ENCODE measurements around the gene POU2F3. TPM values are rescaled to one million over a fixed set of nuclear protein-coding genes. Genes with fewer than 3 reads are reported as not detected.
A peak's percentile ranks its signal among the peaks of the same experiment; 100 is the strongest.

The POU2F3 gene
- total RNA-seq, 1 experiment from 2014 or later, result not detected

DNA sequence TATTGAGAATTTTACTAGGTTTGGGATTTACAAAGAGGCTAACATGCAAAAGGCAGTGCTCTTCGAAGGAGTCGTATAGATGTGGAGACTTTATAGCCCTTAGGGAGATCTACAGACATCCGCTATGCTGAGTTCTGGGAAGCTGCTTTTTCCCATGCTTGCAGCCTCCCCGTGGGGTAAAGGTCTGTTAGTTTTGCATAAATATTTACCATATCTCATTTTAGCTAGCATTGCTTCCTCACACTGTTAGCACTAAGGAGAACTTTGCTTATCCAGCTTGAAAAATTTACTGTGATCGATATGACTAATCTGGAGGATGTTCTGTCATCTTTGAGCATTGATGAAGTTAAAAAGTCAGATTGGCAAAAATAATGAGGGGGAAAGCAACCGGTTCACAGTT, 114.8 kb downstream of the POU2F3 start:
- H3K27ac ChIP-seq (ENCODE audit: low read length), result no peak overlapping the region
- no peaks in the 10 kb centered on the region for H3K36me3 ChIP-seq (ENCODE audit: control insufficient read depth, insufficient read depth, low read length)
- H3K27me3 ChIP-seq (ENCODE audit: control insufficient read depth, insufficient read depth, low read length), result no peaks in the 10 kb centered on the region
- intact Hi-C loops (cut with micrococcal nuclease; ENCODE audit: unreplicated experiment) (no loop called here), in situ Hi-C loops (cut with HindIII; ENCODE audit: low pct_unique_long_range_greater_than_20kb, low sequenced_read_pairs) (no loop called here)
- DNase-seq (ENCODE audit: low read depth, low spot score), result no peak
- BruUV-seq (replicated peaks), result no TSS peak
- ChIA-PET CTCF (no interaction called here), POLR2A (no interaction called here)
- no peak overlapping the region for H3K4me3 ChIP-seq (ENCODE audit: low read depth in 2 of 2, low read length in 2 of 2)
- TF ChIP-seq POLR2AphosphoS5 (IDR thresholded peaks at IDR 0.05; ENCODE audit: low read depth, low read length), result no peak
- TF ChIP-seq TCF7L2 (IDR thresholded peaks at IDR 0.05; ENCODE audit: low read depth, low read length), result no peak
- ATAC-seq, result no peak
- peaks cover 25% of the 10 kb centered on the region for H3K4me1 ChIP-seq (ENCODE audit: control insufficient read depth, insufficient read depth, low read length)
- H3K9me3 ChIP-seq (ENCODE audit: control insufficient read depth, insufficient read depth, low read depth, low read length), result no peaks in the 10 kb centered on the region

GRCh38 chr11:120357620-120358019, 117.7 kb downstream of the POU2F3 start:
- ChIA-PET POLR2A (no interaction called here), CTCF (no interaction called here)
- no peak for TF ChIP-seq CTCF (IDR thresholded peaks at IDR 0.05)
- ATAC-seq (no peak), DNase-seq (ENCODE audit: low read depth, low spot score) (no peak)
- no peaks in the 10 kb centered on the region for H3K36me3 ChIP-seq (ENCODE audit: control insufficient read depth, insufficient read depth, low read length)
- in situ Hi-C loops (cut with HindIII; ENCODE audit: low pct_unique_long_range_greater_than_20kb, low sequenced_read_pairs), result no loop called here
- no peaks in the 10 kb centered on the region for H3K27me3 ChIP-seq (ENCODE audit: control insufficient read depth, insufficient read depth, low read length)
- intact Hi-C loops (cut with micrococcal nuclease; ENCODE audit: unreplicated experiment), result no loop called here
- no peak overlapping the region for H3K4me3 ChIP-seq (ENCODE audit: low read depth in 2 of 2, low read length in 2 of 2)
- H3K9me3 ChIP-seq (ENCODE audit: control insufficient read depth, insufficient read depth, low read depth, low read length), result no peaks in the 10 kb centered on the region
- peaks cover 17% of the 10 kb centered on the region for H3K4me1 ChIP-seq (ENCODE audit: control insufficient read depth, insufficient read depth, low read length)
- TSS peak; percentile 11 for BruUV-seq (replicated peaks)
- H3K27ac ChIP-seq (ENCODE audit: low read length), result no peak overlapping the region

- POLR2A ChIA-PET, result no interaction called here
- CTCF ChIA-PET, result no interaction called here
These were observed 118.8 kb downstream of the POU2F3 start for GRCh38 chr11:120358729-120359128.

More at GRCh38 chr11:120358729-120359128, 118.8 kb downstream of the POU2F3 start:
- intact Hi-C loops (cut with micrococcal nuclease; ENCODE audit: unreplicated experiment), result no loop called here
- no peaks in the 10 kb centered on the region for H3K36me3 ChIP-seq (ENCODE audit: control insufficient read depth, insufficient read depth, low read length)
- H3K4me3 ChIP-seq (ENCODE audit: low read depth in 2 of 2, low read length in 2 of 2), result no peak overlapping the region
- no peak overlapping the region for H3K27ac ChIP-seq (ENCODE audit: low read length)
- H3K27me3 ChIP-seq (ENCODE audit: control insufficient read depth, insufficient read depth, low read length), result no peaks in the 10 kb centered on the region
- in situ Hi-C loops (cut with HindIII; ENCODE audit: low pct_unique_long_range_greater_than_20kb, low sequenced_read_pairs), result no loop called here
- no peaks in the 10 kb centered on the region for H3K9me3 ChIP-seq (ENCODE audit: control insufficient read depth, insufficient read depth, low read depth, low read length)
- H3K4me1 ChIP-seq (ENCODE audit: control insufficient read depth, insufficient read depth, low read length), result peaks cover 13% of the 10 kb centered on the region
- BruUV-seq (replicated peaks), result no TSS peak
- no peak for TF ChIP-seq REST (IDR thresholded peaks at IDR 0.05; ENCODE audit: insufficient read depth in 1 of 2, low read depth in 2 of 2, low read length in 1 of 2)
- TF ChIP-seq SIN3A (IDR thresholded peaks at IDR 0.05; ENCODE audit: borderline replicate concordance, insufficient read depth, low read depth, low read length), result no peak
- no peak for TF ChIP-seq POLR2AphosphoS5 (IDR thresholded peaks at IDR 0.05; ENCODE audit: low read depth, low read length)
- no peak for TF ChIP-seq CTCF (IDR thresholded peaks at IDR 0.05)
- no peak for TF ChIP-seq TCF7L2 (IDR thresholded peaks at IDR 0.05; ENCODE audit: low read depth, low read length)
- DNase-seq (ENCODE audit: low read depth, low spot score) (no peak), ATAC-seq (no peak)
